Keratinocyte (primary cell): ENCODE data around the gene UGGT2.

Experiments used
- EZH2 ChIP-seq: IDR thresholded peaks from one replicate; pipeline ENCODE4 v1.6.1; 2012; ENCODE audit warnings: inconsistent platforms, mild to moderate bottlenecking, low read length, moderate library complexity
- TF ChIP-seq, protein P1 (sequence below), 3 experiments: IDR thresholded peaks in 1 of 3; conservative IDR thresholded peaks in 1 of 3; optimal IDR thresholded peaks in 1 of 3; 2 replicates in 2 of 3; 3 replicates in 1 of 3; pipeline versions ENCODE3 to v1.5.1; 2011; ENCODE audit warnings: low read length in 3 of 3, mild to moderate bottlenecking in 3 of 3, moderate library complexity in 2 of 3, control low read depth in 1 of 3, inconsistent platforms in 1 of 3; ENCODE audit not compliant: insufficient read depth in 2 of 3; ENCODE audit errors: extremely low read depth in 1 of 3

DNA sequence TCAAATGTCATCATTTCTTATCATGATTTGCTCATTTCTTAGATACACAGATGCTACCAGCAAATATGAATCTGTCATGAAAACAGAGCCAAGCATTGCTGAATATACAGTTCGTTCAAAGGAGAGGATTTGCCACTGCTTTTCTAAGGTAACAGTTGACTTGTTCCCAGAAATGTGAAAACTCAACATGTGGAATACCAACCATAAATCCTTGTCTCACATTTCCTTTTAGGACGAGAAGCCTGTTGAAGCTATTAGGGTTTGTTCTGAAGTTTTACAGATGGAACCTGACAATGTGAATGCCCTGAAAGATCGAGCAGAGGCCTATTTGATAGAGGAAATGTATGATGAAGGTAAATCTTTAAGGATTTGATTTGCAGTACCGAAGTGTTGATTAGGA lies 289.6 kb downstream of the UGGT2 start:
- TF ChIP-seq, protein P1, sequence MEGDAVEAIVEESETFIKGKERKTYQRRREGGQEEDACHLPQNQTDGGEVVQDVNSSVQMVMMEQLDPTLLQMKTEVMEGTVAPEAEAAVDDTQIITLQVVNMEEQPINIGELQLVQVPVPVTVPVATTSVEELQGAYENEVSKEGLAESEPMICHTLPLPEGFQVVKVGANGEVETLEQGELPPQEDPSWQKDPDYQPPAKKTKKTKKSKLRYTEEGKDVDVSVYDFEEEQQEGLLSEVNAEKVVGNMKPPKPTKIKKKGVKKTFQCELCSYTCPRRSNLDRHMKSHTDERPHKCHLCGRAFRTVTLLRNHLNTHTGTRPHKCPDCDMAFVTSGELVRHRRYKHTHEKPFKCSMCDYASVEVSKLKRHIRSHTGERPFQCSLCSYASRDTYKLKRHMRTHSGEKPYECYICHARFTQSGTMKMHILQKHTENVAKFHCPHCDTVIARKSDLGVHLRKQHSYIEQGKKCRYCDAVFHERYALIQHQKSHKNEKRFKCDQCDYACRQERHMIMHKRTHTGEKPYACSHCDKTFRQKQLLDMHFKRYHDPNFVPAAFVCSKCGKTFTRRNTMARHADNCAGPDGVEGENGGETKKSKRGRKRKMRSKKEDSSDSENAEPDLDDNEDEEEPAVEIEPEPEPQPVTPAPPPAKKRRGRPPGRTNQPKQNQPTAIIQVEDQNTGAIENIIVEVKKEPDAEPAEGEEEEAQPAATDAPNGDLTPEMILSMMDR (optimal IDR thresholded peaks at IDR 0.05 in 1 of 3, IDR thresholded peaks at IDR 0.05 in 1 of 3, conservative IDR thresholded peaks at IDR 0.05 in 1 of 3; ENCODE audit: extremely low read depth in 1 of 3, insufficient read depth in 2 of 3, low read length in 3 of 3) = no peak
- no peak for TF ChIP-seq EZH2
